WERI-Rb-1 (cell line): ENCODE results near the gene INSIG2.

Source experiments
- DNase-seq: peaks from one replicate; pipeline ENCODE4 v3.0.0-alpha.2; 2020
- H3K27ac ChIP-seq: fragments of 250-450 bp; sonication (Bioruptor Pico); 2 replicates; pipeline ENCODE4 v1.5.1; 2020; ENCODE audit warnings: mild to moderate bottlenecking, moderate library complexity
- H3K27me3 ChIP-seq: fragments of 250-450 bp; sonication (Bioruptor Pico); 2 replicates; pipeline ENCODE4 v1.5.1; 2021; ENCODE audit warnings: mild to moderate bottlenecking, low read depth, moderate library complexity; ENCODE audit not compliant: insufficient read depth, severe bottlenecking
- H3K36me3 ChIP-seq: fragments of 250-450 bp; sonication (Bioruptor Pico); 2 replicates; pipeline ENCODE4 v1.5.1; 2020; ENCODE audit warnings: mild to moderate bottlenecking, moderate library complexity
- H3K4me3 ChIP-seq: 2 replicates; pipeline ENCODE4 v1.5.1; 2011; ENCODE audit warnings: low read depth, mild to moderate bottlenecking, control low read depth, low read length
- H3K9me3 ChIP-seq: fragments of 250-450 bp; sonication (Bioruptor Pico); 2 replicates; pipeline ENCODE4 v1.5.1; 2021; ENCODE audit warnings: mild to moderate bottlenecking, moderate library complexity; ENCODE audit not compliant: severe bottlenecking
- TF ChIP-seq, protein P1 (sequence below): IDR thresholded peaks from 2 replicates; pipeline ENCODE4 v1.5.1; 2011; ENCODE audit warnings: low read depth, mild to moderate bottlenecking, control low read depth, inconsistent platforms, low read length

Gene INSIG2

DNA sequence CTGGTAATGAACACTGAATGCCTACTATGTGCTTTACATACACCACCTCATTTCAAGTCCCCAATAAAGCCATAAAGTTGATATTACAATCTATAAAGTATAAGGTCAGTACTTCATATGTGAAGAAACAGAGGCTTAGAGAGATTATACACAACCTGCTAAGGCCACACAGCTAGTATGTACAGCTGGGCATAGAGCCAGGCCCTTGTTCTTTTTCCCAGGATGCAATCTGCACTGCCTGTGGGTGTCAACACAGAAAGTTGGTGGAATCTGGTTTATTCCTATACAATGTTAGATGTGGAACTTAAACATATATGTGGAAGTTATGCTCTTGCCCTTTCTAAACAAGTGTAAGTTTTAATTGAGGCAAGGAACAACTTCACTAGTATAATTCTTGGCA lies 32.8 kb downstream of the INSIG2 start:
- Histone ChIP-seq H3K9me3 (no peaks in the 10 kb centered on the region), H3K27me3 (peaks cover 17% of the 10 kb centered on the region), H3K27ac (no peak overlapping the region), H3K36me3 (no peaks in the 10 kb centered on the region), H3K4me3 (no peak overlapping the region)
- DNase-seq, result no peak
- TF ChIP-seq, protein P1, sequence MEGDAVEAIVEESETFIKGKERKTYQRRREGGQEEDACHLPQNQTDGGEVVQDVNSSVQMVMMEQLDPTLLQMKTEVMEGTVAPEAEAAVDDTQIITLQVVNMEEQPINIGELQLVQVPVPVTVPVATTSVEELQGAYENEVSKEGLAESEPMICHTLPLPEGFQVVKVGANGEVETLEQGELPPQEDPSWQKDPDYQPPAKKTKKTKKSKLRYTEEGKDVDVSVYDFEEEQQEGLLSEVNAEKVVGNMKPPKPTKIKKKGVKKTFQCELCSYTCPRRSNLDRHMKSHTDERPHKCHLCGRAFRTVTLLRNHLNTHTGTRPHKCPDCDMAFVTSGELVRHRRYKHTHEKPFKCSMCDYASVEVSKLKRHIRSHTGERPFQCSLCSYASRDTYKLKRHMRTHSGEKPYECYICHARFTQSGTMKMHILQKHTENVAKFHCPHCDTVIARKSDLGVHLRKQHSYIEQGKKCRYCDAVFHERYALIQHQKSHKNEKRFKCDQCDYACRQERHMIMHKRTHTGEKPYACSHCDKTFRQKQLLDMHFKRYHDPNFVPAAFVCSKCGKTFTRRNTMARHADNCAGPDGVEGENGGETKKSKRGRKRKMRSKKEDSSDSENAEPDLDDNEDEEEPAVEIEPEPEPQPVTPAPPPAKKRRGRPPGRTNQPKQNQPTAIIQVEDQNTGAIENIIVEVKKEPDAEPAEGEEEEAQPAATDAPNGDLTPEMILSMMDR, result no peak

DNA sequence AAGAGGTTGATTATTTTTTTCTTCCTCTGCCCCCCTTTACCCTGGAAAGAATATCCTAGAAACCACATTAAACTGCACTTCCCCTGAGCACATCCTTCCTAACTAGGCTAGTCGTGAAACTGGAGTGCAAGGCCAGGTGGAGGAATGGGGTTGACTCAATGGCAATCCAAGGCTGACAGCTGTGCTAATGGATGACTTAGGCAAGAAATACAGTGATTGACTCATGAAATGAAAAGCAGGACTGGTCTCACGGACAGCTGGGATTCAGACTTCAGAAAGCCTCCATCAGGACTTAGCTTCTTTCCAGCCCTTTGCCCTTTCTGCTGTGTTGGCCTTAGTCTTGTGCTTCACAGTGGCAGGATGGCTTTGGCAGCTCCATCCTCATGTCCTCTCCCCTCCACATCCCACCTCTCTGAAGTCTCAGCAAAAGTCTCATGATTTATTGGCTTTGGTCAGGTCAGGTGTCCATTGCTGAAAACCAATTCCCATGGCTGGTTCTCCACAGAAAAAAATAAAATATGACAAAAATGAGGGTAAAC lies 33.8 kb downstream of the INSIG2 start:
- DNase-seq, result no peak

DNA sequence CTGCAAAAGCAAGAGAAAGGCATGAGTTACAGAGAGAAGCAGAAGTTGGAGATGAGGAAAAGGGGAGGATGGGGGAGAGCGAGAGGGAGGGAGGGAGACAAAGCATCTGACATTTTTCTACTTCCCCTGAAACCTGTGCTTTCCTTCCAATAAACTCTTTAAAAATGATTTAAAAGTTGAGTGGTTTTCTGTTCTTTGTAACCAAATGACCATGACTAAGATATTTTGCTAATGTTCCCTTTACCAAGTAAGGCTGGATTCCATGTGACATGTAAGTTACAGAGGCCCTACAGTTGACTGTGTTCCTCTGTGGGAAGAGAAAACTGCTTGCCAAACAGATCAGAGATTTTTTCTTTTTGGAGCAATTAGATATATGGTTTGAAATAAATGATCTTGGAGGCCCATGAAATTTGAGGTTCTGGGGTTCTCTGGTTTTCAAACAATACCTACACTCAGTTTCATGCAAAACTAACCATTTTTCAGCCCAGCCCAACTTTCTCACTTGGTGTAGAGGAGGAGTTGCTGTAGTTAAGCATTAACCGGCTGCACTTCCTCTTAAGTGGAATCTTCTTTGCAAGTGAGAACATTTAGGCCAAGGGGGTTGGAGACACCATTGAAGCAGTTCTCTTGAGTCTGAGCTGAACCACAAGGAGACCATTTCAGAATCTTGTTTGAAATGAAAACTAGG lies 34.5 kb downstream of the INSIG2 start:
- DNase-seq, result no peak
- H3K4me3 ChIP-seq, result no peak overlapping the region
- no peak overlapping the region for H3K27ac ChIP-seq
- H3K9me3 ChIP-seq, result no peaks in the 10 kb centered on the region
- TF ChIP-seq, protein P1, result no peak
- H3K27me3 ChIP-seq, result peaks cover 30% of the 10 kb centered on the region
- no peaks in the 10 kb centered on the region for H3K36me3 ChIP-seq

More for the DNA sequence above, 33.8 kb downstream of the INSIG2 start:
- Histone ChIP-seq H3K9me3 (no peaks in the 10 kb centered on the region), H3K27ac (no peak overlapping the region), H3K4me3 (no peak overlapping the region), H3K36me3 (no peaks in the 10 kb centered on the region), H3K27me3 (peaks cover 24% of the 10 kb centered on the region)
- TF ChIP-seq, protein P1, result no peak

DNA sequence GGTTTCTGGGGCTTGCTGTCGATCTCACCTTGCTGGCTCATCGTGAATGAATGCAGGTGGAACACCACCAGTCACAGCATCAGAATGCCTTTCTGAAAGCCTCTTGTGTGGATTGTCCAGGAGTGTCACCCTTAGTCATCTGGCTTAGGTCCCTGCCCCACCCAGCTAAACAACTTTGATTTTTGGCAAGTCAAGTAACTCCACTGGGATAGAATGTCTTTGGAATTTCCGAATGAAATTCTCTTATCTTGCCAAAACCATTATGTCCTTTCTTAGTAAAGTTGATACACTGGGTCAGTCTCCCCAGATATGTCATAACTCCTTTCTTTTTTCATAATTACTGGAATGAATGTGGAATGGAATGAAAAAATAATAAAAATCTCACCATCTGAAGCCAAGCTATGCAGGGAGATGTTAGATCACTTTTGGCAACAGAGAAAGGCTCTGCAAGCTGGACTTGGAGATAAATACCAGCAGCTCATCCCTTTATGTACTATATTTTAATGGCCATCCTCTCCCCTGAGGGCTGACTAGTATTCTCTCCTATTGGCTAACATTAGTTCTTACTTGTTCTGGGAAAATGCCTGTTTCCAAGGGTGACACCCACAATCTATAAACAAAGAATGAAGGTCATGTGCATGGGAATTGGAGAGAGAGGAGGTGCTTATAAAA lies 35.4 kb downstream of the INSIG2 start:
- H3K27ac ChIP-seq, result no peak overlapping the region
- H3K36me3 ChIP-seq, result no peaks in the 10 kb centered on the region
- no peak overlapping the region for H3K4me3 ChIP-seq
- H3K27me3 ChIP-seq, result peaks cover 33% of the 10 kb centered on the region
- no peaks in the 10 kb centered on the region for H3K9me3 ChIP-seq
- DNase-seq, result no peak
- TF ChIP-seq, protein P1, result no peak

DNA sequence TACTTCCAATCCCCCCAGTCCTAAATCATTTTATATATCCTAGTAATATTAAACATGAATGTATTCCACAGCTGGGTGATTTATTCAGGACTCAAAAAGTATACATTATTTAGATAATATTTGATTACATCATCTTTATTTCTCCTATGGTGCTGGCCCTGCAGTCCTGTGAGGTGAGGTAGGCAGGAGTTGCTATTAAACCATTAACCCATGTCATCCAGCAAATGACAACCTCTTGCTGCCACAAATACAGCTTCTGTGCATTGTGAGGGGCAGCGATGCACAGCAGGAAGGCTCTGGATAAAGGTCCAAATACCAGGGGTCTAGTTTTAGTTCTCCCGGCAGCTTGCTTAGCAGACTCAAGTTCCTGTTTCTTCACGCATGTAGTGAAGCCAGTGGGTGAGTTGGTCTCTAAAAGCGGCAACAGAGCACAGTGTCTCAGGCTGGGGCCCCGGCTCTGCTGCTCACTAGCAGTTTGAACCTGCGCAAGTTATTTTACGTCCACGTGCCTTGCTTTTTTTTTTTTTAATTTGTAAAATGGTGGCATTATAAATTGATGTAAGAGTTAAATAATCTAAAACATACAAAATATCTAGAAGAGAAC lies 36.1 kb downstream of the INSIG2 start:
- H3K4me3 ChIP-seq, result no peak overlapping the region
- DNase-seq, result no peak
- no peak overlapping the region for H3K27ac ChIP-seq
- TF ChIP-seq, protein P1, result no peak
- H3K9me3 ChIP-seq, result no peaks in the 10 kb centered on the region
- no peaks in the 10 kb centered on the region for H3K36me3 ChIP-seq
- H3K27me3 ChIP-seq, result peaks cover 34% of the 10 kb centered on the region
